ENCODE results near the gene RARB.

DNA sequence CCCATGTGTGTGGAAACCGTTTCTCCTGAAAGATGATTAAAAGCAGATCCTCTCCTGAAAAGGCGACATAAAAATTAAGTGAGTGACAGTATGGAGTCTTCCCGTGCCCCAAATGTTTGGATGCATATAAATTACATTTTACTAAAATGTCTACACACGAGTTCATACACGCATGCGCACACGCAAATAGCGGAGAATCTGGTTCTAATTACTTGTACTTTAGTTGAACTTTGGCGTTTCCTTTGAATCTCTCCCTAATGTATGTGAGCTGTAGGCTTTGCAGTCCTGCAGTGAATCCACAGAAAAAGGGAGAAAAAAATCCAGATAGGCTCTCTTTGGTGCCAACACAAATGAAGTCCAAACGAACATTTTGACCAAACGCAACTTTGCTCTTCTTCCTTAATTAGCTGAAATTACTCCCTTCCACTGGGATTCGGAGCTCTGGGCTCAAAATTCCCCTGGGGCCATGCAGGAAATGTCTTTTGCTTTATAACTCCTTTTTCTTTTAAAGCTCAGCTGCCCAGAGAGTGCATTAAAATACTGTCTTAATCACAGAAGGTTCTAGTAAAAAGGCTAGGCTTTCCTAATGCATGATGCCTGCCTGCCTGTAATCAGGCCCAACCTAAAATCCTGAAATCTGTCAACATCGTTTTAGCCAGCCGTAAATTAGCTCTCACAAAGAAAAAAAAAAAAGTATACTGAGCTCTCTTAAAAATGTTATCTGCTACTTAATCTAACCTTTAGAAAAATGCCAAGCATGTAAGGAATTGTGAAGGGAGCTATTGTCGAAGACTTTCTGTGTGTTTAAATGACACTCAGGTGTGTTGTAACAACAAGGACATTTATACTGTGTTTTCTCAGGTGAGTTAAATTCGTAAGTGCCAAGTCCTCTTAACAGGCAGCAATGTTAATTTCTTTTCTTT lies 26.2 kb downstream of the RARB start:
- TF ChIP-seq, protein P1, sequence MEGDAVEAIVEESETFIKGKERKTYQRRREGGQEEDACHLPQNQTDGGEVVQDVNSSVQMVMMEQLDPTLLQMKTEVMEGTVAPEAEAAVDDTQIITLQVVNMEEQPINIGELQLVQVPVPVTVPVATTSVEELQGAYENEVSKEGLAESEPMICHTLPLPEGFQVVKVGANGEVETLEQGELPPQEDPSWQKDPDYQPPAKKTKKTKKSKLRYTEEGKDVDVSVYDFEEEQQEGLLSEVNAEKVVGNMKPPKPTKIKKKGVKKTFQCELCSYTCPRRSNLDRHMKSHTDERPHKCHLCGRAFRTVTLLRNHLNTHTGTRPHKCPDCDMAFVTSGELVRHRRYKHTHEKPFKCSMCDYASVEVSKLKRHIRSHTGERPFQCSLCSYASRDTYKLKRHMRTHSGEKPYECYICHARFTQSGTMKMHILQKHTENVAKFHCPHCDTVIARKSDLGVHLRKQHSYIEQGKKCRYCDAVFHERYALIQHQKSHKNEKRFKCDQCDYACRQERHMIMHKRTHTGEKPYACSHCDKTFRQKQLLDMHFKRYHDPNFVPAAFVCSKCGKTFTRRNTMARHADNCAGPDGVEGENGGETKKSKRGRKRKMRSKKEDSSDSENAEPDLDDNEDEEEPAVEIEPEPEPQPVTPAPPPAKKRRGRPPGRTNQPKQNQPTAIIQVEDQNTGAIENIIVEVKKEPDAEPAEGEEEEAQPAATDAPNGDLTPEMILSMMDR (IDR thresholded peaks at IDR 0.05) = no peak
- TF ChIP-seq POLR2A (IDR thresholded peaks at IDR 0.05) = no peak
